ENCODE measurements around the gene PLBD2. TPM values are rescaled to one million over a fixed set of nuclear protein-coding genes. Genes with fewer than 3 reads are reported as not detected.

PLBD2 gene
- total RNA-seq, 4 donors from 2014 or later, result 17.0 to 32.4 (median 24.1) TPM

DNA sequence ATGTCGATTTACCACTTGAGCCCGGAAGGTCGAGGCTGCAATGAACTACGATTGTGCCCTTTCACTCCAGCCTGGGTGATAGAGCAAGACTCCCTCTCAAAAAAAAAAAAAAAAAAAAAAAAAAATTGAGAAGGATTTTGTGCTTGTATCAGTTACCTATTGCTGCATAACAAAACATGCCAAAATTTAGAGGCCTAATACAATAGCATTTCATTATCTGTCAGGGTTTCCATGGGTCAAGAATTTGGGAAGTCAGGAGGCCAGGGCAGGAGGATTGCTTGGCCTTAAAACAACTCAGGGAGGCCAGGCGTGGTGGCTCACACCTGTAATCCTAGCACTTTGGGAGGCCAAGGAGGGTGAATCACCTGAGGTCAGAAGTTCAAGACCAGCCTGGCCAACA, 18.8 kb upstream of the PLBD2 start:
- TF ChIP-seq, protein P1, sequence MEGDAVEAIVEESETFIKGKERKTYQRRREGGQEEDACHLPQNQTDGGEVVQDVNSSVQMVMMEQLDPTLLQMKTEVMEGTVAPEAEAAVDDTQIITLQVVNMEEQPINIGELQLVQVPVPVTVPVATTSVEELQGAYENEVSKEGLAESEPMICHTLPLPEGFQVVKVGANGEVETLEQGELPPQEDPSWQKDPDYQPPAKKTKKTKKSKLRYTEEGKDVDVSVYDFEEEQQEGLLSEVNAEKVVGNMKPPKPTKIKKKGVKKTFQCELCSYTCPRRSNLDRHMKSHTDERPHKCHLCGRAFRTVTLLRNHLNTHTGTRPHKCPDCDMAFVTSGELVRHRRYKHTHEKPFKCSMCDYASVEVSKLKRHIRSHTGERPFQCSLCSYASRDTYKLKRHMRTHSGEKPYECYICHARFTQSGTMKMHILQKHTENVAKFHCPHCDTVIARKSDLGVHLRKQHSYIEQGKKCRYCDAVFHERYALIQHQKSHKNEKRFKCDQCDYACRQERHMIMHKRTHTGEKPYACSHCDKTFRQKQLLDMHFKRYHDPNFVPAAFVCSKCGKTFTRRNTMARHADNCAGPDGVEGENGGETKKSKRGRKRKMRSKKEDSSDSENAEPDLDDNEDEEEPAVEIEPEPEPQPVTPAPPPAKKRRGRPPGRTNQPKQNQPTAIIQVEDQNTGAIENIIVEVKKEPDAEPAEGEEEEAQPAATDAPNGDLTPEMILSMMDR (IDR thresholded peaks at IDR 0.05), result no peak
- no peak for TF ChIP-seq POLR2A (IDR thresholded peaks at IDR 0.05)
- H3K4me1 ChIP-seq, result no peaks in the 10 kb centered on the region
- H3K27me3 ChIP-seq, result no peaks in the 10 kb centered on the region
- H3K4me3 ChIP-seq, result no peak overlapping the region
- H3K36me3 ChIP-seq, result no peaks in the 10 kb centered on the region
- no peak for DNase-seq
- H3K27ac ChIP-seq, result no peak overlapping the region
- H3K9me3 ChIP-seq, result no peaks in the 10 kb centered on the region

DNA sequence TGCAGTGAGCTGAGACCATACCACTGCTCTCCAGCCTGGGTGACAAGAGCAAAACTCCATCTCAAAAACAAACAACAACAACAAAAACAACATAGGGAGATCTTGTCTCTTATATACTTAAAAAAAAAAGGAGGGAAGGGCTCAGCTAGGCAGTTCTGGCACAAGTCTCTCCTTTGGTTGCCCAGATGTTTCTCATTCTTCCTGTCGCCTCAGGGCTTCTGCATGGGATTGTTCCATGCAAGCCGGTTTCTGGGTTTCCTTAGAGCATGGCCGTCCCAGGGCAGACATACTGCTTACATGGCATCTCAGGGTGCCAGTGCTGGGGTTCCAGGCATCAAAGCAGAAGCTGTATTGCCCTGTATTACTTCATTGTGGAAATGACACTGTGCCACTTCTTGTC, 18.3 kb upstream of the PLBD2 start:
- no peak overlapping the region for H3K27ac ChIP-seq
- H3K9me3 ChIP-seq, result no peaks in the 10 kb centered on the region
- no peaks in the 10 kb centered on the region for H3K36me3 ChIP-seq
- H3K4me1 ChIP-seq, result no peaks in the 10 kb centered on the region
- DNase-seq, result no peak
- H3K4me3 ChIP-seq, result no peak overlapping the region
- TF ChIP-seq POLR2A (IDR thresholded peaks at IDR 0.05), result no peak
- TF ChIP-seq, protein P1 (IDR thresholded peaks at IDR 0.05), result no peak
- no peaks in the 10 kb centered on the region for H3K27me3 ChIP-seq

DNA sequence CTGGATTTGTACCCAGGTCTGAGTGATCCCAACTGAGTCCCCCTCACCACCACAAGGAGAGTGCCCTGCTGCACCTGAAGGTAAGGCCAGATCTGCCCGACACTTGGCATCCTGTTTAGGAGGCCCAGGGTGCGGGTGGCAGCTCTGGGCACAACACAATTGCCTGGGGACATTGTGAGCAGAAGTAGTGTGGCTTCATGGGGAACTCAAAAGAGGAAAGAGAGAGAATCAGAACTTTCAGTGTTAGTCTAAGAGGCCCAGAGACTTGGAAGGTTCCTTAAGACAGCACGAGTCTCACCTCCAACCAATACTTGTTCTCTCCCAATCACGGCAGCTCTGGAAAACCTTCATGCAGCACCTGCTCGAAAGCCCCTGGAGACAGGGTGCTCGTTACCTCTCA, 16.9 kb upstream of the PLBD2 start:
- Histone ChIP-seq H3K4me3 (no peak overlapping the region), H3K36me3 (no peaks in the 10 kb centered on the region), H3K27ac (no peak overlapping the region), H3K27me3 (no peaks in the 10 kb centered on the region), H3K4me1 (no peaks in the 10 kb centered on the region), H3K9me3 (no peaks in the 10 kb centered on the region)
- DNase-seq, result no peak
- TF ChIP-seq, protein P1 (IDR thresholded peaks at IDR 0.05), result no peak
- TF ChIP-seq POLR2A (IDR thresholded peaks at IDR 0.05), result no peak

DNA sequence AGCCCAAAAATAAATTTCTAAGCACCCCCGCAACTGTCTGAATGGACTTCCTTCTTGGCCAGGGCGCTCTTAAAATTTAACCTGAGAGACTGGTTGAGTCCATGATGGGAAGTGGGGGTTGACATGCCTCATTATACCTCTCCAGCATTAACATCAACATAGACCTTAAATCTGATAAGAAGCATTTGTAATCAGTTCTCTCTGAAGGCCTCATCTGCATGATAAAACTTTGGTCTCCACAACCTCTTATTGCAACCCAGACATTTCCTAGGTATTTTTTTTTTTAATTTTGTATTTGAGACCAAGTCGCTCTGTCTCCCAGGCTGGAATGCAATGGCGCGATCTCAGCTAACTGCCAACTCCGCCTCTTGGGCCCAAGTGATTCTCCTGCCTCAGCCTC, 13.1 kb upstream of the PLBD2 start:
- TF ChIP-seq POLR2A (IDR thresholded peaks at IDR 0.05), result no peak
- TF ChIP-seq, protein P1 (IDR thresholded peaks at IDR 0.05), result no peak
- no peak for DNase-seq

DNA sequence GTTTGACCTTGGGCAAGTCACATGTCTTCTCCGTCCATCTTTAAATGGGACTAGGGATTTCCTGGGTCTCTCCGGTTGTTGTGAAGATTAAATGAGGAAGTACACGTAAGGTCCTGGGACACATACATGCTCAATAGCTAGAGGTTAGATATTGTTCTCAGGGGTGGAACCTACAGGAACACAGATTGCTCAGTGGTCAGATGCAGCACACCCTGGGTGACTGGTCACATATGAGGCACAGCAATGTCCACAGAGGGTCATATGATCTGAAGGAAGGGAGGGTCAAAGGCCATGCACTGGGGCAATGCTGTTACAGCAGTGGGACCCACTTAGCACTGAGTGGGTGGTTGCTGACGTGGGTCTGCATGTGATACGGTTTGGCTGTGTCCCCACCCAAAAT, 12.0 kb upstream of the PLBD2 start:
- no peak for DNase-seq
- no peak overlapping the region for H3K27ac ChIP-seq
- no peak overlapping the region for H3K4me3 ChIP-seq
- TF ChIP-seq POLR2A (IDR thresholded peaks at IDR 0.05), result no peak
- TF ChIP-seq, protein P1 (IDR thresholded peaks at IDR 0.05), result no peak
- H3K27me3 ChIP-seq, result no peaks in the 10 kb centered on the region
- H3K9me3 ChIP-seq, result no peaks in the 10 kb centered on the region
- no peaks in the 10 kb centered on the region for H3K36me3 ChIP-seq
- H3K4me1 ChIP-seq, result no peaks in the 10 kb centered on the region

More for the DNA sequence above, 13.1 kb upstream of the PLBD2 start:
- Histone ChIP-seq H3K9me3 (no peaks in the 10 kb centered on the region), H3K4me3 (no peak overlapping the region), H3K4me1 (no peaks in the 10 kb centered on the region), H3K27ac (no peak overlapping the region), H3K36me3 (no peaks in the 10 kb centered on the region), H3K27me3 (no peaks in the 10 kb centered on the region)

DNA sequence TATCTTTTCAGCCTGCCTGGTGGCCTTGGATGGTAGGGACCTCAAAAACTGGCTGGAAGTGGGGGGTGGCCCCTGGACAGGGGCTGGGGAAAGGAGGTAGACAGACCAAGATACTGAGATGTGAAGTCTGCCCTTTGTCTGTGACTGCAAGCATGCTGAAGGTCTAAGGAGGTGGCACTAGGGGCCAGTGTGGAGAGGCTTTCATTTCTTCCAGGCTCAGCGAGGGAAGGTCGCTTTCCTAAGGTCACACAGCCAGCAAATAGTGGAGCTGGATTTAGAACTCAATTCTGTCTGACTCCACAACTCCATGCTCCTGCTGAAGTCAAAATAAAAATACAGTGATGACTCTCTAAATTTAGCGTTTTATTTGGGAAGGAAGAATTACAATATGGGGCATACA, 11.3 kb upstream of the PLBD2 start:
- Histone ChIP-seq H3K9me3 (no peaks in the 10 kb centered on the region), H3K4me1 (no peaks in the 10 kb centered on the region), H3K27me3 (no peaks in the 10 kb centered on the region), H3K4me3 (no peak overlapping the region), H3K36me3 (no peaks in the 10 kb centered on the region), H3K27ac (no peak overlapping the region)
- no peak for DNase-seq
- no peak for TF ChIP-seq POLR2A (IDR thresholded peaks at IDR 0.05)
- TF ChIP-seq, protein P1 (IDR thresholded peaks at IDR 0.05), result no peak
